Measurements from ENCODE around the gene NTPCR.

Gene NTPCR

GRCh38 chr1:233019778-233020325, 69.4 kb downstream of the NTPCR start:
- DNase-seq: no peak

GRCh38 chr1:233020426-233020825, 70.0 kb downstream of the NTPCR start:
- no peak for DNase-seq

GRCh38 chr1:233022246-233022645, 71.8 kb downstream of the NTPCR start:
- DNase-seq: no peak

- no peak for DNase-seq
Measured at GRCh38 chr1:233024199-233024598, 73.8 kb downstream of the NTPCR start.

- DNase-seq: peak; percentile 4
Measured at GRCh38 chr1:233025157-233025556, 74.7 kb downstream of the NTPCR start.

- DNase-seq: no peak
Measured at GRCh38 chr1:233025567-233025966, 75.2 kb downstream of the NTPCR start.

- DNase-seq: no peak
Measured at GRCh38 chr1:233027046-233027445, 76.6 kb downstream of the NTPCR start.

- no peak for DNase-seq
Measured at GRCh38 chr1:233031521-233031920, 81.1 kb downstream of the NTPCR start.

- DNase-seq: no peak
Measured at GRCh38 chr1:233032916-233033315, 82.5 kb downstream of the NTPCR start.

- DNase-seq: no peak
Measured at GRCh38 chr1:233033361-233033760, 83.0 kb downstream of the NTPCR start.

All from activated naive CD4-positive, alpha-beta T cell treated with Interleukin-2 at 50 U/mL for 16 hours (primary cell).